Left ventricle myocardium inferior (tissue), 1 donor: ENCODE measurements around the gene RBPJ. TPM values are rescaled to one million over a fixed set of nuclear protein-coding genes. Genes with fewer than 3 reads are reported as not detected.

ENCODE experiments used
- DNase-seq: peaks from one replicate; pipeline ENCODE4 v3.0.0-alpha.2; 2020
- H3K27ac ChIP-seq: fragments of 200-600 bp; replicated peaks from 2 replicates; pipeline ENCODE4 v1.8.0; 2021
- H3K27me3 ChIP-seq: fragments of 200-600 bp; 2 replicates; pipeline ENCODE4 v1.8.0; 2021; ENCODE audit warnings: low read depth
- H3K36me3 ChIP-seq: fragments of 200-600 bp; 2 replicates; pipeline ENCODE4 v1.8.0; 2021
- H3K4me1 ChIP-seq: fragments of 200-600 bp; 2 replicates; pipeline ENCODE4 v1.8.0; 2021
- H3K4me3 ChIP-seq: fragments of 200-600 bp; 2 replicates; pipeline ENCODE4 v1.8.0; 2021; ENCODE audit warnings: mild to moderate bottlenecking, moderate library complexity
- H3K9me3 ChIP-seq: fragments of 200-600 bp; replicated peaks from 2 replicates; pipeline ENCODE4 v1.8.0; 2021
- CTCF ChIP-seq: fragments of 200-600 bp; IDR thresholded peaks from 2 replicates; pipeline ENCODE4 v1.8.0; 2021; ENCODE audit warnings: antibody characterized with exemption, mild to moderate bottlenecking, borderline replicate concordance
- intact Hi-C: fragments of 100-400 bp; cut with micrococcal nuclease; formaldehyde crosslinking; loops from one replicate; pipeline ENCODE4 v1.11.0; 2022
- total RNA-seq: library from RNA; stranded (reverse); fragmentation: NEBNext Ultra II Directional; extraction: Animal tissue kit (Norgen Biotek cat#: 25700); gene quantifications from one replicate; pipeline ENCODE4 v1.2.1, GENCODE V29; 2021
- donor health status: DM: no; HTN: yes; CAD: no; lungs with severe emphysema.

Gene RBPJ
- total RNA-seq, 1 donor from 2014 or later = 36.5 TPM

DNA sequence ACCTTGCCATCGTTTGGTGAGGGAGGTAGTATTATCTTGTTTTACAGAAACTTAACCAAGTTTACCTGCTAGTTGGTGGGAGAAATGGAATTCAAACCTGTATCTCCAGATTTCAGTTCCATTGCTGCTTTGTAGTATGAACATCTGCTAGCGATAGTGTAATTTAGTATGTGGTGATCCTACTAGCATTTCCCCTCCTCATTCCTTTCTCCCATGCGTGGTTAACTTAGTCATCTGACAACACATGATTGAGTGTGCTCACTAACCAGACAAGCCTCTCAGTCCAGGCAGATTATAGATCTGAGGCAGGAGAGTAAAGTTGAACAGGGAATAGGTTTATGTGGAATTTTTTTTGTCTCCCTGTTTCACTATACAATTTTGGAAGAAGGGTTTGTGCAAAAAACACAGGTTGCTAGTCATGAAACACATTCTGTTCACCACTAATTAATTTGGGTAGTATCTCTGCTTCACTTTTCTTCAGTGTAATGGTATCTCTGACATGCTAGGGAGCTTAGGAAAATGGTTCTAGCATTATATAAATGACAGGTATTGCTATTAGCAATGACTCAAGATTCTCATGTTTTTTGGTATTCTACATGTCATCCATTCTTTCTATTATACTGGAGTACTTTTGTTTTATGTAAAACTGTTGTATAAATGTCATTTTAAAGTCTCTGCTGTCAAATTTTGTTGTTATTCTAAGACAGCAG, 21.7 kb downstream of the RBPJ start:
- no peak overlapping the region for H3K27ac ChIP-seq
- DNase-seq = no peak
- no peaks in the 10 kb centered on the region for H3K9me3 ChIP-seq
- H3K4me3 ChIP-seq = no peak overlapping the region
- no peak for TF ChIP-seq CTCF
- H3K36me3 ChIP-seq = no peaks in the 10 kb centered on the region
- intact Hi-C loops = no loop called here
- peaks cover 59% of the 10 kb centered on the region for H3K4me1 ChIP-seq
- H3K27me3 ChIP-seq = no peaks in the 10 kb centered on the region

- intact Hi-C loops = no loop called here
- Histone ChIP-seq H3K9me3 (no peaks in the 10 kb centered on the region), H3K4me3 (no peak overlapping the region), H3K4me1 (peaks cover 59% of the 10 kb centered on the region), H3K27ac (no peak overlapping the region), H3K27me3 (no peaks in the 10 kb centered on the region), H3K36me3 (no peaks in the 10 kb centered on the region)
- TF ChIP-seq CTCF = no peak
- DNase-seq = no peak
Observed at GRCh38 chr4:26343038-26343398, 22.2 kb downstream of the RBPJ start.

DNA sequence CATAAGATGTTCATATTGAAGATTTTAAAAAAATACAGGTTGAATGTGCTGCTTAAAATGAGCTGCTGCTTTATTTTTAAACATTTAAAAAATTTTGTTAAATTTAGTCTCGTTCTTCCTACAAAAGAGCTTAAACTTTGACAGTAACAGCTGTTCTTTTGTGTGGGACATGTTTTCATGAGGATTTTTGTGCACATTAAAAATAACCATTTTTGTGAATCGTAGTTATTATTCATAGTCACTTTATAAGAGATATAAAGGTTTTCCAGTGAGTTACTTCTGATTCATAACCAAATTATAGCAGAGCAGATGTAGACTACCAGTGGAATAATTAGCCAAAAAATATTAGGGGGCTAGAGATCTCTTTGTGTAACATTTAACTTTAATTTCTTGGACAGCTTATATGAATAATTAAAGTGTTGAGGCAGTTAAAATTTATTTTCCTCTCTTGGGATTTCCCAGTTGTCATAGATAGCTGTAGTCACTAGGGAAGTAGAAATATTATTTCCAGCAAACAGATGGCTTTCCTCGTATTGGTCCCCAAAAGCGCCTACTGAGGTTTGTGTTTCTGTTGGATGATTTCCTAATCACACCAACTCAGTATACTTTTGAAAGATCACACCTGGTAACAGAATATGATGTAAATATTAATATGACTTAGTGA, 24.2 kb downstream of the RBPJ start:
- intact Hi-C loops = no loop called here
- no peak for DNase-seq
- Histone ChIP-seq H3K4me3 (peak overlapping the region; percentile 28), H3K9me3 (no peaks in the 10 kb centered on the region), H3K36me3 (no peaks in the 10 kb centered on the region), H3K27me3 (no peaks in the 10 kb centered on the region), H3K4me1 (peaks cover 72% of the 10 kb centered on the region), H3K27ac (no peak overlapping the region)
- TF ChIP-seq CTCF = no peak

GRCh38 chr4:26345565-26345938, 24.7 kb downstream of the RBPJ start:
- Histone ChIP-seq H3K27me3 (no peaks in the 10 kb centered on the region), H3K36me3 (no peaks in the 10 kb centered on the region), H3K27ac (peak overlapping the region; percentile 20), H3K4me3 (peak overlapping the region; percentile 28), H3K4me1 (peaks cover 70% of the 10 kb centered on the region), H3K9me3 (no peaks in the 10 kb centered on the region)
- intact Hi-C loops = no loop called here
- TF ChIP-seq CTCF = no peak
- DNase-seq = no peak

- DNase-seq = no peak
- H3K27me3 ChIP-seq = no peaks in the 10 kb centered on the region
- H3K4me3 ChIP-seq = peak overlapping the region; percentile 28
- no peak for TF ChIP-seq CTCF
- H3K4me1 ChIP-seq = peaks cover 67% of the 10 kb centered on the region
- no peaks in the 10 kb centered on the region for H3K9me3 ChIP-seq
- H3K36me3 ChIP-seq = no peaks in the 10 kb centered on the region
- intact Hi-C loops = no loop called here
- H3K27ac ChIP-seq = peak overlapping the region; percentile 20
Observed at GRCh38 chr4:26346203-26346620, 25.4 kb downstream of the RBPJ start.
